Heart left ventricle (tissue), 13 donors: ENCODE data around the gene GNA15.
A peak's percentile ranks its signal among the peaks of the same experiment; 100 is the strongest.

ENCODE experiments used
- POLR2A ChIP-seq, 2 donors: fragments of 450-650 bp; IDR thresholded peaks; one replicate each; pipeline ENCODE4 v1.6.1; 2017; ENCODE audit warnings: antibody characterized with exemption in 2 of 2, mild to moderate bottlenecking in 2 of 2, moderate library complexity in 2 of 2
- TF ChIP-seq, protein P1 (sequence below), 12 donors: fragments of 200-600 bp; sonication (generic) in 4 of 12; IDR thresholded peaks; one replicate each; pipeline versions ENCODE4 v1.5.0 to v1.8.0; 2018 to 2022; ENCODE audit warnings: antibody characterized with exemption in 12 of 12, mild to moderate bottlenecking in 5 of 12
- donor health status: ischemic (EF 13 %, LVEDD 7.1; RV severe dilation, severe dysfunction).
- donor health status: DM: no; HTN: yes; CAD: no.
- donor health status: DM: no; HTN: no; CAD: no.
- donor health status: ischemic (EF 25% LVEDD 6.9; RV normal size, moderate dysfunction).
- donor health status: ischemic (EF 25% LVEDD 5.7; RV mildly dilated, moderate dysfunction).
- donor health status: ischemic (EF 35%, LVEDD 5.7; RV mildly dilated, moderate dysfunction).
- donor health status: nonischemic (EF 11% LVEDD 7.7; RV severe dilation, severe dysfunction).
- donor health status: DM: yes; HTN: yes; CAD: no.
- donor health status: PGD.
- donor health status: ischemic (EF 29% LVEDD 5.4; RV normal size, mild dysfunction).
- donor health status: nonischemic (EF 23%, LVEDD 6.1; RV moderate dilation, normal function).

- TF ChIP-seq, protein P1, sequence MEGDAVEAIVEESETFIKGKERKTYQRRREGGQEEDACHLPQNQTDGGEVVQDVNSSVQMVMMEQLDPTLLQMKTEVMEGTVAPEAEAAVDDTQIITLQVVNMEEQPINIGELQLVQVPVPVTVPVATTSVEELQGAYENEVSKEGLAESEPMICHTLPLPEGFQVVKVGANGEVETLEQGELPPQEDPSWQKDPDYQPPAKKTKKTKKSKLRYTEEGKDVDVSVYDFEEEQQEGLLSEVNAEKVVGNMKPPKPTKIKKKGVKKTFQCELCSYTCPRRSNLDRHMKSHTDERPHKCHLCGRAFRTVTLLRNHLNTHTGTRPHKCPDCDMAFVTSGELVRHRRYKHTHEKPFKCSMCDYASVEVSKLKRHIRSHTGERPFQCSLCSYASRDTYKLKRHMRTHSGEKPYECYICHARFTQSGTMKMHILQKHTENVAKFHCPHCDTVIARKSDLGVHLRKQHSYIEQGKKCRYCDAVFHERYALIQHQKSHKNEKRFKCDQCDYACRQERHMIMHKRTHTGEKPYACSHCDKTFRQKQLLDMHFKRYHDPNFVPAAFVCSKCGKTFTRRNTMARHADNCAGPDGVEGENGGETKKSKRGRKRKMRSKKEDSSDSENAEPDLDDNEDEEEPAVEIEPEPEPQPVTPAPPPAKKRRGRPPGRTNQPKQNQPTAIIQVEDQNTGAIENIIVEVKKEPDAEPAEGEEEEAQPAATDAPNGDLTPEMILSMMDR (IDR thresholded peaks at IDR 0.05), result no peak
- peak in 1 of 2 donors; percentile 39 for TF ChIP-seq POLR2A (IDR thresholded peaks at IDR 0.05)
These were observed 49.8 kb downstream of the GNA15 start, which contains the start of gene NCLN for GRCh38 chr19:3185461-3186159.
